Gastroesophageal sphincter (tissue), 3 donors: ENCODE results near the gene IDS.
"Not testable (repeated sequence)": the region's sequence is repeated elsewhere in the genome, so short reads cannot be mapped to it uniquely, and the experiment has no call there.

Experiments used
- CTCF ChIP-seq, 4 experiments: fragments of 200-600 bp in 2 of 4; fragments of 450-650 bp in 2 of 4; sonication (generic) in 1 of 4; IDR thresholded peaks; one replicate each; pipeline ENCODE4 v1.5.1; 2017 to 2019; ENCODE audit warnings: antibody characterized with exemption in 4 of 4, mild to moderate bottlenecking in 2 of 4, moderate library complexity in 2 of 4
- POLR2A ChIP-seq, 2 donors: fragments of 450-650 bp; IDR thresholded peaks; one replicate each; pipeline ENCODE4 v1.6.1; 2017; ENCODE audit warnings: antibody characterized with exemption in 2 of 2, mild to moderate bottlenecking in 2 of 2, moderate library complexity in 1 of 2

- not testable (repeated sequence) for TF ChIP-seq CTCF, POLR2A (IDR thresholded peaks at IDR 0.05)
These were observed 20.3 kb upstream of the IDS start for GRCh38 chrX:149525389-149525788.
